GM12878 (cell line): Measurements from ENCODE around the gene RALGAPA1. TPM values are rescaled to one million over a fixed set of nuclear protein-coding genes. Genes with fewer than 3 reads are reported as not detected.
A peak's percentile ranks its signal among the peaks of the same experiment; 100 is the strongest.

Source experiments
- ATAC-seq: fragments of 200-7000 bp; cut with Tn5 transposase; 3 replicates; pipeline ENCODE4 v1.9.1; 2020; ENCODE audit warnings: mild to moderate bottlenecking, moderate library complexity
- BruUV-seq: library from RNA; stranded (reverse); fragments of 400-500 nt; replicated peaks from 2 replicates; lab custom pipeline; 2021; lab: Mats Ljungman, UMichigan
- CTCF ChIA-PET: fragments of 300-600 bp; sonication (Branson Sonifier 250); formaldehyde crosslinking; extraction: SDS; loops from one replicate; lab custom pipeline; 2021; ENCODE audit warnings: inconsistent platforms; lab: Yijun Ruan, JAX
- POLR2A ChIA-PET: fragments of 350-600 bp; formaldehyde crosslinking; extraction: SDS; loops from one replicate; lab custom pipeline; 2021; ENCODE audit warnings: inconsistent platforms; lab: Charles Lee
- RAD21 ChIA-PET: fragments of 300-600 bp; sonication (Branson Sonifier 250); formaldehyde crosslinking; loops from one replicate; lab custom pipeline; 2023; ENCODE audit warnings: antibody characterized with exemption; ENCODE audit not compliant: unreplicated experiment; lab: Charles Lee
- SMC1A ChIA-PET: fragments of 300-600 bp; sonication (Branson Sonifier 250); formaldehyde crosslinking; loops from one replicate; lab custom pipeline; 2023; ENCODE audit not compliant: unreplicated experiment, uncharacterized antibody; lab: Charles Lee
- DNase-seq: peaks from one replicate; pipeline ENCODE4 v3.0.0-alpha.2; 2011; ENCODE audit warnings: low read depth, low spot score
- FAIRE-seq: peaks from 3 replicates; lab custom pipeline; 2011; peaks lifted over from hg19 to GRCh38; lab: Jason Lieb, UNC
- H2AFZ ChIP-seq: 2 replicates; pipeline ENCODE4 v1.6.0; 2011; ENCODE audit warnings: low read depth, low read length, control low read depth; ENCODE audit not compliant: control insufficient read depth
- H3K27ac ChIP-seq: 2 replicates; pipeline ENCODE4 v1.5.1; 2011; ENCODE audit warnings: control low read depth; ENCODE audit not compliant: control insufficient read depth, insufficient read depth
- H3K27me3 ChIP-seq, 2 experiments: replicated peaks in 1 of 2; 2 replicates each; pipeline versions ENCODE4 v1.6.0 to v1.6.1; 2011; ENCODE audit warnings: low read length in 1 of 2; ENCODE audit not compliant: control insufficient read depth in 2 of 2, insufficient read depth in 2 of 2
- H3K36me3 ChIP-seq, 2 experiments: 2 replicates each; pipeline ENCODE4 v1.5.1; 2011; ENCODE audit warnings: low read length in 1 of 2; ENCODE audit not compliant: control insufficient read depth in 2 of 2, insufficient read depth in 2 of 2
- H3K4me1 ChIP-seq: 2 replicates; pipeline ENCODE4 v1.6.1; 2011; ENCODE audit warnings: mild to moderate bottlenecking, low read length, moderate library complexity, mixed read lengths; ENCODE audit not compliant: control insufficient read depth, insufficient read depth
- H3K4me2 ChIP-seq: 2 replicates; pipeline ENCODE4 v1.6.0; 2011; ENCODE audit warnings: control low read depth; ENCODE audit not compliant: control insufficient read depth, insufficient read depth
- H3K4me3 ChIP-seq: fragments of 200-600 bp; sonication (generic); 2 replicates; pipeline ENCODE4 v1.5.1; 2016
- H3K79me2 ChIP-seq: 2 replicates; pipeline ENCODE4 v1.6.0; 2011; ENCODE audit warnings: low read length; ENCODE audit not compliant: control insufficient read depth, insufficient read depth
- H3K9ac ChIP-seq: 2 replicates; pipeline ENCODE4 v1.8.0; 2011; ENCODE audit warnings: low read length, control low read depth, mixed read lengths; ENCODE audit not compliant: control insufficient read depth, insufficient read depth
- H3K9me3 ChIP-seq: replicated peaks from 3 replicates; pipeline ENCODE4 v1.5.1; 2011; ENCODE audit warnings: mild to moderate bottlenecking, low read length; ENCODE audit not compliant: control insufficient read depth, insufficient read depth
- H4K20me1 ChIP-seq: 2 replicates; pipeline ENCODE4 v1.6.0; 2011; ENCODE audit not compliant: control insufficient read depth, insufficient read depth
- IKZF2 ChIP-seq, 2 experiments: fragments of 450-650 bp; IDR thresholded peaks; 2 replicates each; pipeline ENCODE4 v1.6.1; 2017; ENCODE audit warnings: mild to moderate bottlenecking in 2 of 2, moderate library complexity in 2 of 2
- SPI1 ChIP-seq: IDR thresholded peaks from 2 replicates; pipeline ENCODE4 v1.6.1; 2011; ENCODE audit warnings: low read depth, mild to moderate bottlenecking, low read length, moderate library complexity, borderline replicate concordance; ENCODE audit not compliant: insufficient read depth
- WGBS: methylation state at CpG from one replicate; pipeline ENCODE4 v1.1.6; 2016; ENCODE audit warnings: low lambda C conversion rate; ENCODE audit not compliant: insufficient replicate concordance, insufficient coverage; ENCODE audit errors: missing lambda C conversion rate; 5-methylcytosine and 5-hydroxymethylcytosine counted together
- in situ Hi-C: fragments of 300-500 bp; cut with MboI; formaldehyde crosslinking; loops from 9 replicates; pipeline ENCODE4 v1.14.3; 2018; ENCODE audit warnings: mixed read lengths
- intact Hi-C: fragments of 100-400 bp; cut with micrococcal nuclease; formaldehyde crosslinking; loops from one replicate; pipeline ENCODE4 v1.14.2; 2022; ENCODE audit not compliant: unreplicated experiment
- polyA plus RNA-seq, 11 experiments: library from polyadenylated mRNA; depleted of rRNA in 4 of 11; unstranded in 6 of 11; stranded (reverse) in 5 of 11; fragments of >200 nt; fragmentation: Nextera tagmentation in 4 of 11; fragmentation: Illumina TruSeq in 1 of 11; extraction: Ambion mirVana in 4 of 11; extraction: Trizol in 1 of 11; gene quantifications; 1 replicate in 1 of 11; 2 replicates in 10 of 11; pipeline versions ENCODE4 v1.2.1 to v1.2.3, GENCODE V29; 2011 to 2016; ENCODE audit warnings: inconsistent platforms in 2 of 11, missing spikeins in 2 of 11, low read depth in 1 of 11
- total RNA-seq, 4 experiments: library from RNA; depleted of rRNA in 3 of 4; stranded (reverse); fragments of >200 nt in 3 of 4; fragmentation: Illumina TruSeq in 1 of 4; extraction: Trizol in 1 of 4; gene quantifications; 2 replicates each; pipeline versions ENCODE4 v1.2.1 to v1.2.3, GENCODE V29; 2013 to 2021
- TF ChIP-seq, protein P1 (sequence below): IDR thresholded peaks from 2 replicates; pipeline ENCODE4 v1.6.1; 2012; ENCODE audit warnings: low read depth, low read length, improper control_type of control experiment

RALGAPA1 gene
- total and polyA plus RNA-seq, 10 of the 15 experiments (the other 5 are each of a cell fraction or from before 2014, with no cell fraction given) = 5.6 to 26.7 (median 14.7) TPM

DNA sequence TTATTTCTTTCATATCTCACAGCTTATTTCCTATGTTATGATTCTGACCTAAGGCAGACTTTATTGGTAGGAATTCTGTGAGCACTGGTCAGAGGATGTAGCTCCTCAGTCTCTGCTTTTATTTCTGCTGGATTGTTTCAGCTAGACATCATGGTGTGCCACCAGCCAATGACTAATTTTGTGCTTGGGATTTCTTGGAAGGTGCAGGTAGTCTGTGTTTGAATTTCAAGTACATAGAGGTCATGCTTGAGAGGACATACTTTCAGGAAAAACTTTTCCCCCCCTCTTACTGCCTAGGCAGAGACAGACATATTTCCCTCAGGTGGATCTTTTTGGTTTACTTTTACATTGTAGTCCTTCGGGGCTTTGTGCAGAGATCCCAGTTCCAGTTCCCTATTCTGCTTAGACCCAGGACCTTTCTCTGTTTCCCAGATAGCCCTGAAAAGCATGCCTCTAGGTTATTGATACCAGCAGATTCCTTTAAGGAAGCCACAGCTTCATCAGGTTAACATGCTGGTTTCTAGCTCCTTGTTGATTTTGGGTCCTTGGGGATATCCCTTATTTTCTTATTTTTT lies 45.7 kb upstream of the RALGAPA1 start:
- ChIA-PET RAD21 (interaction anchor here (1.0 to 2.3 kb wide), 2 partner anchors 29 to 215 kb away, joined by 4 to 7 read pairs; partner anchors contain the start of gene BRMS1L), CTCF (interaction anchor here (1.0 to 2.6 kb wide), 4 partner anchors 28 to 36 kb away, joined by 3 to 11 read pairs (median 8); partner anchors contain the start of gene BRMS1L)
- DNase-seq (no peak), FAIRE-seq (no peak)
- intact Hi-C loops = no loop called here
- Histone ChIP-seq H3K4me1 (peaks cover 23% of the 10 kb centered on the region), H3K27me3 (no peaks in the 10 kb centered on the region)
- TF ChIP-seq, protein P1, sequence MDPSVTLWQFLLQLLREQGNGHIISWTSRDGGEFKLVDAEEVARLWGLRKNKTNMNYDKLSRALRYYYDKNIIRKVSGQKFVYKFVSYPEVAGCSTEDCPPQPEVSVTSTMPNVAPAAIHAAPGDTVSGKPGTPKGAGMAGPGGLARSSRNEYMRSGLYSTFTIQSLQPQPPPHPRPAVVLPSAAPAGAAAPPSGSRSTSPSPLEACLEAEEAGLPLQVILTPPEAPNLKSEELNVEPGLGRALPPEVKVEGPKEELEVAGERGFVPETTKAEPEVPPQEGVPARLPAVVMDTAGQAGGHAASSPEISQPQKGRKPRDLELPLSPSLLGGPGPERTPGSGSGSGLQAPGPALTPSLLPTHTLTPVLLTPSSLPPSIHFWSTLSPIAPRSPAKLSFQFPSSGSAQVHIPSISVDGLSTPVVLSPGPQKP = no peak
- TF ChIP-seq IKZF2 (IDR thresholded peaks at IDR 0.05) (0 out of 4 replicates have a peak, but pooled peaks of 1 of the 2 experiments have one; percentile 34), SPI1 (peak; percentile 67; the same call in 1 of the 2 replicates)
- TF ChIP-seq, all 136 proteins: peak for 2
- H4K20me1 ChIP-seq = no peaks in the 10 kb centered on the region
- no peaks in the 10 kb centered on the region; the same call in 1 of the 3 replicates for H3K9me3 ChIP-seq
- H2AFZ ChIP-seq = no peak overlapping the region; the same call in 1 of the 2 replicates
- H3K4me3 ChIP-seq = no peak overlapping the region
- H3K9ac ChIP-seq = no peak overlapping the region
- H3K27ac ChIP-seq = peak overlapping the region; percentile 37
- ChIA-PET POLR2A (interaction anchor here (1.0 kb wide), 1 partner anchor 27 kb away, joined by 4 read pairs; no protein-coding TSS in a partner anchor), SMC1A (interaction anchor here (0.8 to 1.7 kb wide), 6 partner anchors 15 to 49 kb away, joined by 3 to 9 read pairs (median 4); partner anchors contain the start of gene RALGAPA1)
- ATAC-seq = no peak; the same call in 2 of the 3 replicates
- H3K79me2 ChIP-seq = no peaks in the 10 kb centered on the region
- H3K4me2 ChIP-seq = peak overlapping the region; percentile 57
- BruUV-seq = no TSS peak
- in situ Hi-C loops = no loop called here
- H3K36me3 ChIP-seq = peaks cover 0 to 4% of the 10 kb centered on the region in 2 experiments; a peak in 1 of 4 replicates
- WGBS = 4% methylated on average over 1 of the region's 1 CpG
